ENCODE measurements around the gene HEXD.
"Not testable (repeated sequence)": the region's sequence is repeated elsewhere in the genome, so short reads cannot be mapped to it uniquely, and the experiment has no call there.

HEXD gene

GRCh38 chr17:82449131-82449882, 31.2 kb downstream of the HEXD start:
- no peak for DNase-seq (ENCODE audit: low spot score)
- Histone ChIP-seq H3K4me3 (peak overlapping the region; percentile 92), H3K27ac (peak overlapping the region in 1 of 2 donors; percentile 94)
- TF ChIP-seq CTCF (IDR thresholded peaks at IDR 0.05): no peak

DNA sequence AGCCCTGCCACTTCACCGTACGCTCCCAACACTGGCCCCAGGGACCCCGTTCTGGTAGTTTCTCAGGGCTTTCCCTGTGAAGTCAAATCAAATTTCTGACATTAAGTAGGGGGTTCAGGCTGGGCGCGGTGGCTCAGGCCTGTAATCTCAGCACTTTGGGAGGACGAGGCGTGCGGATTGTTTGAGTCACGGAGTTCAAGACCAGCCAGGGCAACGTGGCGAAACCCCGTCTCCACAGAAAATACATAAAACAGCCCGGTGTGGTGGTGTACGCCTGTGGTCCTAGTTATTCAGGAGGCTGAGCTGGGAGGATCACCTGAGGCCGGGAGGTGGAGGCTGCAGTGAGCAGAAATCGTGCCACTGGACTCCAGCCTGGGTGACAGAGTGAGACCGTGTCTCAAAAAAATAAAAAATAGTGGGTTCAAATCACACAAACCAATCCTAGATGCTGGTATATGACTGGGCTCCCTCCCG, 31.8 kb downstream of the HEXD start:
- Histone ChIP-seq H3K4me3 (peak overlapping the region; percentile 92), H3K27ac (peak overlapping the region; percentile 89 to 94)
- no peak for TF ChIP-seq CTCF (IDR thresholded peaks at IDR 0.05)
- no peak for DNase-seq (ENCODE audit: low spot score)

DNA sequence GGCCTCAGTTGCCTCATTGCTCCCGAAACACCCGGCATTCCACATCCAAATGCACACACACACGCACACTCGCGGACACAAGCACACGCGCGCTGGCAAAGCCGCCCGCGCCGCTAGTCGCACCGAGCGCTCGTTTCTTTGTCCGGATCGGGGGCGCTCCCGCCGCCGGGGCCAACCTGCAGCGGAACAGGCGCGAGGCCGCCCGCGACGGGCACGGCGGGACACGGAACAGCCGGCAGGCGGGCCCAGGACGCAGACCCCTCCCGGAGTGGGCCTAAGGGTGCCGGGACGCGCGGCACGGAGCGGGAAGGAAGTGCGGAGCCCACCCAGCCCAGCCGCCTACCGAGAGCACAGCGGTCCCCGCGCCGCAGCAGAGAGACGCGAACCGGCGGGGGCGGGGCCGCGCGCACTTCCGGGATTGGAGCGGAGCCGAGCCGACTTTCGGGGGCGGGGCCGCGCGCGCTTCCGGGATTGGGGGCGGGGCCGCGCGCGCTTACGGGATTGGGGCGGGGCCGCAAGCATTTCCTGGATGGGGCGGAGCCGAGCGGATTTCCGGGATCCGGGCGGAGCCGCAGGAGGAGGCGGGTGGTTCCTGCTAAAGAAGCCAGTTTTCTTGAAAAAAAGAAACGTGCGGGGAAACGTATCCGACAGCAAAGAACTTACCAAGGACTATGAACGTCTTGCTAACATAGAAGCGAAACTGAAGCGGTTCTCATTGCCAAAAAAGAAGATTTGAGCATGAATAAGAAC, 32.4 kb downstream of the HEXD start, which contains the start of gene CYBC1:
Gene CYBC1 (minus strand): TSS at position 396 of the 750 bp plus-strand sequence. CDS start 1,498 bp downstream, outside the sequence.
- Histone ChIP-seq H3K27ac (peak within 1 kb of the TSS; percentile 89 to 94), H3K4me3 (peak within 1 kb of the TSS; percentile 92)
- peak; percentile 91 for DNase-seq (ENCODE audit: low spot score)
- TF ChIP-seq CTCF (IDR thresholded peaks at IDR 0.05): no peak

DNA sequence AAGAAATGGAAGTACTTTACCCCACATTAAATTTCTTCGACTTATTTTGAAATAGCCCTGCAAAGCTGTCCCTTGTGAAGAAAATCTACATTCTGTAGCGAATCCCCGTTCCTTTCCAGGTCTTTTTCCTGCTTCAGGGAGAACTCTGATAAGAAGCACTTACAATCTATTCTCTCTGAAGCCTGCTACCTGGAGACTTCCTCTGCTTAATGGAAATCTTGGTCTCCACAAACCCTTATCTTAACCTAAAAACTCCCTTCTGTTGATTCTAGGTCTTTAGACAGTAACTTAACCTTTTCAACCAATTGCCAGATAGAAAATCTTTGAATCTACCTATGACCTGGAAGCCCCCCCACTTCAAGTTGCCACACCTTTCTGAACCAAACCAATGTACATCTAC, 34.0 kb downstream of the HEXD start:
- no peak overlapping the region for H3K4me3 ChIP-seq
- no peak for TF ChIP-seq CTCF (IDR thresholded peaks at IDR 0.05)
- no peak for DNase-seq (ENCODE audit: low spot score)
- no peak overlapping the region for H3K27ac ChIP-seq

GRCh38 chr17:82453151-82453550, 35.0 kb downstream of the HEXD start:
- not testable (repeated sequence) for DNase-seq (ENCODE audit: low spot score); H3K4me3 ChIP-seq; H3K27ac ChIP-seq

DNA sequence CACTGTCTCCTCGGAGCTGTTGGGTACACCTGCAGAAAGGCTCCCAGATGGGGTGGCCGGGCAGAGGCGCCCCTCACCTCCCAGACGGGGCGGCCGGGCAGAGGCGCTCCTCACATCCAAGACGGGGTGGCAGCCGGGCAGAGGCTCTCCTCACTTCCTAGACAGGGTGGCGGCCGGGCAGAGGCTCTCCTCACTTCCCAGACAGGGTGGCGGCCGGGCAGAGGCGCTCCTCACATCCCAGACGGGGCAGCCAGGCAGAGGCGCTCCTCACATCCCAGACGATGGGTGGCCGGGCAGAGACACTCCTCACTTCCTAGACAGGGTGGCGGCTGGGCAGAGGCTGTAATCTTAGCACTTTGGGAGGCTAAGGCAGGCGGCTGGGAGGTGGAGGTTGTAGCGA, 35.6 kb downstream of the HEXD start:
- not testable (repeated sequence) for H3K4me3 ChIP-seq; H3K27ac ChIP-seq; DNase-seq (ENCODE audit: low spot score)

- H3K4me3 ChIP-seq: peak overlapping the region; percentile 94
- no peak for DNase-seq (ENCODE audit: low spot score)
- H3K27ac ChIP-seq: peak overlapping the region; percentile 99 to 100
- no peak for TF ChIP-seq CTCF (IDR thresholded peaks at IDR 0.05)
Observed at GRCh38 chr17:82457073-82457928, 39.2 kb downstream of the HEXD start.

Data from coronary artery (tissue), 2 donors.